ENCODE results near the gene INTU.

The INTU gene

DNA sequence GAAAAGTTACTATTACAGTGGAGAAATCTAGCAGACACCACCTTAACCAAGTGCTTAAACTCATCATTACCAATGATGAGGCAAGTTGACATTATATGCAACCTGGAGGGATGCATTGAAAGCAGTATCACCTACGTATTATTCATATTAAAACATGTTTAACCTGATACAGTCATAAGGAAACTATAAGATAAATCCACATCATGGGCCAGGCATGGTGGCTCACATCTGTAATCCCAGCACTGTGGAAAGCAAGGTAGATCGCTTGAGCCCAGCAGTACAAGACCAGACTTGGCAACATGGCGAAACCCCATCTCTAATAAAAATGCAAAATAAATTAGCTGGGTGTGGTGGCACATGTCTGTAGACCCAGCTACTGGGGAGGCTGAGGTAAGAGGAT, 22.3 kb upstream of the INTU start:
- H4K20me1 ChIP-seq (ENCODE audit: insufficient read depth, low read length), result no peaks in the 10 kb centered on the region
- H3K9me3 ChIP-seq (ENCODE audit: insufficient read depth, low read length), result no peaks in the 10 kb centered on the region
- TF ChIP-seq CTCF (IDR thresholded peaks at IDR 0.05; ENCODE audit: low read depth, low read length) (no peak), EZH2phosphoT487 (IDR thresholded peaks at IDR 0.05; ENCODE audit: low read depth) (no peak)

DNA sequence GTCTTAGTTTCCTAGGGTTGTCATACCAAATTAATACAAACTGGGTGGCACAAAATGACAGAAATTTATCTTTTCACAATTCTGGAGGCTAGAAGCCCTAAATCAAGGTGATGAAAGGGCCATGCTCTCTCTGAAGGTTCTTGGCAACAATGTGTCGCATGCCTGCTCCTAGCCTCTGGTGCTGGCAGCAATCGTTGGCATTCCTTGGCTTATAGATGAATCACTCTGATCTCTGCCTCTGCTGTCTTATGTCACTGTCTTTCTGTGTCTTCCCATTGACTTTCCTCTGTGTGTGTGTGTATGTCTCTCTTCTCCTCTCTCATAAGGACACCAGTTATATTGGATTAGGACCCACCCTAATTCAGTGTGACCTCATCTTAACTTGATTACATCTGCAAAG, 15.9 kb upstream of the INTU start:
- Histone ChIP-seq H3K27ac (ENCODE audit: low read length) (no peak overlapping the region), H3K4me3 (ENCODE audit: low read length) (no peak overlapping the region), H2AFZ (ENCODE audit: low read depth, low read length) (no peak overlapping the region), H3K9me3 (ENCODE audit: insufficient read depth, low read length) (no peaks in the 10 kb centered on the region), H3K4me2 (ENCODE audit: low read length) (no peak overlapping the region), H3K9ac (ENCODE audit: low read length) (no peak overlapping the region), H4K20me1 (ENCODE audit: insufficient read depth, low read length) (no peaks in the 10 kb centered on the region), H3K27me3 (ENCODE audit: low read depth, low read length) (peaks cover 37% of the 10 kb centered on the region), H3K4me1 (ENCODE audit: low read length) (0 out of 2 replicates have a peak, but pooled peaks cover 3% of the 10 kb centered on the region), H3K36me3 (replicated peaks; ENCODE audit: low read depth, low read length) (no peaks in the 10 kb centered on the region), H3K79me2 (ENCODE audit: low read length) (no peaks in the 10 kb centered on the region)
- TF ChIP-seq EZH2phosphoT487 (IDR thresholded peaks at IDR 0.05; ENCODE audit: low read depth), result no peak
- TF ChIP-seq CTCF (IDR thresholded peaks at IDR 0.05; ENCODE audit: low read depth, low read length), result no peak

More for the DNA sequence above, 22.3 kb upstream of the INTU start:
- H3K27ac ChIP-seq (ENCODE audit: low read length), result no peak overlapping the region
- H2AFZ ChIP-seq (ENCODE audit: low read depth, low read length), result no peak overlapping the region
- no peaks in the 10 kb centered on the region for H3K79me2 ChIP-seq (ENCODE audit: low read length)
- peaks cover 40% of the 10 kb centered on the region for H3K27me3 ChIP-seq (ENCODE audit: low read depth, low read length)
- no peak overlapping the region for H3K4me2 ChIP-seq (ENCODE audit: low read length)
- no peaks in the 10 kb centered on the region for H3K4me1 ChIP-seq (ENCODE audit: low read length)
- H3K9ac ChIP-seq (ENCODE audit: low read length), result no peak overlapping the region
- no peak overlapping the region for H3K4me3 ChIP-seq (ENCODE audit: low read length)
- no peaks in the 10 kb centered on the region for H3K36me3 ChIP-seq (replicated peaks; ENCODE audit: low read depth, low read length)

GRCh38 chr4:127618427-127618826, 14.3 kb upstream of the INTU start:
- H3K9me3 ChIP-seq (ENCODE audit: insufficient read depth, low read length), result no peaks in the 10 kb centered on the region
- H3K9ac ChIP-seq (ENCODE audit: low read length), result no peak overlapping the region
- no peaks in the 10 kb centered on the region for H3K79me2 ChIP-seq (ENCODE audit: low read length)
- no peak overlapping the region for H3K4me3 ChIP-seq (ENCODE audit: low read length)
- H3K27ac ChIP-seq (ENCODE audit: low read length), result no peak overlapping the region
- TF ChIP-seq CTCF (IDR thresholded peaks at IDR 0.05; ENCODE audit: low read depth, low read length) (no peak), EZH2phosphoT487 (IDR thresholded peaks at IDR 0.05; ENCODE audit: low read depth) (no peak)
- H3K27me3 ChIP-seq (ENCODE audit: low read depth, low read length), result peaks cover 38% of the 10 kb centered on the region
- H2AFZ ChIP-seq (ENCODE audit: low read depth, low read length), result no peak overlapping the region
- H3K36me3 ChIP-seq (replicated peaks; ENCODE audit: low read depth, low read length), result no peaks in the 10 kb centered on the region
- H4K20me1 ChIP-seq (ENCODE audit: insufficient read depth, low read length), result no peaks in the 10 kb centered on the region
- 0 out of 2 replicates have a peak, but pooled peaks cover 3% of the 10 kb centered on the region for H3K4me1 ChIP-seq (ENCODE audit: low read length)
- H3K4me2 ChIP-seq (ENCODE audit: low read length), result no peak overlapping the region

DNA sequence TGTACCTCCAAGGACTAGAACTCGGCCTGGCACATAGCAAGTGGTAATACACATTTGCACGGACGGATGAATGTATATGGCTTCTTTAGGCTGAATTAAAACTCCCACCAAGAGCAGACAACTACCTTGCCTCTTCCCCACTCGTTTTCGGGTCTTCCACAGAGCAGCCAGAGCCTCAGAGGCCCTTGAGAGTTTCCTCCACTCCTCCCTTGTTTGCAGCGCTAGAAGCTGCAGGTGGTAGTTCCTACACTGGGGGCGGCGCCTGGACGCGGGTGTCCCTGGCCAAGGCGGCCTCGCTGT, 10.2 kb upstream of the INTU start:
- no peak overlapping the region for H3K4me2 ChIP-seq (ENCODE audit: low read length)

More for the DNA sequence above, 10.2 kb upstream of the INTU start:
- H3K4me1 ChIP-seq (ENCODE audit: low read length), result peaks cover 11% of the 10 kb centered on the region
- H2AFZ ChIP-seq (ENCODE audit: low read depth, low read length), result no peak overlapping the region
- no peak overlapping the region for H3K4me3 ChIP-seq (ENCODE audit: low read length)
- H3K79me2 ChIP-seq (ENCODE audit: low read length), result no peaks in the 10 kb centered on the region
- no peaks in the 10 kb centered on the region for H3K9me3 ChIP-seq (ENCODE audit: insufficient read depth, low read length)
- H3K27me3 ChIP-seq (ENCODE audit: low read depth, low read length), result peaks cover 28% of the 10 kb centered on the region
- no peaks in the 10 kb centered on the region for H4K20me1 ChIP-seq (ENCODE audit: insufficient read depth, low read length)
- no peaks in the 10 kb centered on the region for H3K36me3 ChIP-seq (replicated peaks; ENCODE audit: low read depth, low read length)
- no peak overlapping the region for H3K27ac ChIP-seq (ENCODE audit: low read length)
- no peak overlapping the region for H3K9ac ChIP-seq (ENCODE audit: low read length)
- no peak for TF ChIP-seq CTCF (IDR thresholded peaks at IDR 0.05; ENCODE audit: low read depth, low read length)
- no peak for TF ChIP-seq EZH2phosphoT487 (IDR thresholded peaks at IDR 0.05; ENCODE audit: low read depth)

All from OCI-LY3 (cell line).